ENCODE results near the gene KCNIP4. TPM values are rescaled to one million over a fixed set of nuclear protein-coding genes. Genes with fewer than 3 reads are reported as not detected.

KCNIP4 gene
- total RNA-seq, 6 experiments from 2014 or later: not detected

GRCh38 chr4:20870436-20870835, 1078.1 kb downstream of the KCNIP4 start:
- H3K4me1 ChIP-seq: no peaks in the 10 kb centered on the region
- ATAC-seq (no peak), DNase-seq (no peak)
- no peaks in the 10 kb centered on the region for H3K27me3 ChIP-seq
- no peak overlapping the region for H3K27ac ChIP-seq
- H3K9me3 ChIP-seq: no peaks in the 10 kb centered on the region
- no peaks in the 10 kb centered on the region for H3K36me3 ChIP-seq
- intact Hi-C loops (cut with DNase I): no loop called here
- no peak for TF ChIP-seq POLR2A (IDR thresholded peaks at IDR 0.05)
- TF ChIP-seq, protein P1, sequence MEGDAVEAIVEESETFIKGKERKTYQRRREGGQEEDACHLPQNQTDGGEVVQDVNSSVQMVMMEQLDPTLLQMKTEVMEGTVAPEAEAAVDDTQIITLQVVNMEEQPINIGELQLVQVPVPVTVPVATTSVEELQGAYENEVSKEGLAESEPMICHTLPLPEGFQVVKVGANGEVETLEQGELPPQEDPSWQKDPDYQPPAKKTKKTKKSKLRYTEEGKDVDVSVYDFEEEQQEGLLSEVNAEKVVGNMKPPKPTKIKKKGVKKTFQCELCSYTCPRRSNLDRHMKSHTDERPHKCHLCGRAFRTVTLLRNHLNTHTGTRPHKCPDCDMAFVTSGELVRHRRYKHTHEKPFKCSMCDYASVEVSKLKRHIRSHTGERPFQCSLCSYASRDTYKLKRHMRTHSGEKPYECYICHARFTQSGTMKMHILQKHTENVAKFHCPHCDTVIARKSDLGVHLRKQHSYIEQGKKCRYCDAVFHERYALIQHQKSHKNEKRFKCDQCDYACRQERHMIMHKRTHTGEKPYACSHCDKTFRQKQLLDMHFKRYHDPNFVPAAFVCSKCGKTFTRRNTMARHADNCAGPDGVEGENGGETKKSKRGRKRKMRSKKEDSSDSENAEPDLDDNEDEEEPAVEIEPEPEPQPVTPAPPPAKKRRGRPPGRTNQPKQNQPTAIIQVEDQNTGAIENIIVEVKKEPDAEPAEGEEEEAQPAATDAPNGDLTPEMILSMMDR (IDR thresholded peaks at IDR 0.05): no peak
- H3K4me3 ChIP-seq: no peak overlapping the region
- 20% methylated on average over 1 of the region's 1 CpG for WGBS (ENCODE audit: insufficient coverage, low coverage, low lambda C conversion rate, missing lambda C conversion rate)

- no peak overlapping the region for H3K27ac ChIP-seq
- H3K4me3 ChIP-seq: no peak overlapping the region
- no peaks in the 10 kb centered on the region for H3K4me1 ChIP-seq
- ATAC-seq: no peak
- intact Hi-C loops (cut with DNase I): no loop called here
- no peak for TF ChIP-seq POLR2A (IDR thresholded peaks at IDR 0.05)
- TF ChIP-seq, protein P1 (IDR thresholded peaks at IDR 0.05): no peak
- WGBS (ENCODE audit: insufficient coverage, low coverage, low lambda C conversion rate, missing lambda C conversion rate): 0% methylated on average over 1 of the region's 1 CpG
- H3K9me3 ChIP-seq: no peaks in the 10 kb centered on the region
- DNase-seq: no peak
- no peaks in the 10 kb centered on the region for H3K36me3 ChIP-seq
- no peaks in the 10 kb centered on the region for H3K27me3 ChIP-seq
These were observed 1080.5 kb downstream of the KCNIP4 start for GRCh38 chr4:20868108-20868507.

DNA sequence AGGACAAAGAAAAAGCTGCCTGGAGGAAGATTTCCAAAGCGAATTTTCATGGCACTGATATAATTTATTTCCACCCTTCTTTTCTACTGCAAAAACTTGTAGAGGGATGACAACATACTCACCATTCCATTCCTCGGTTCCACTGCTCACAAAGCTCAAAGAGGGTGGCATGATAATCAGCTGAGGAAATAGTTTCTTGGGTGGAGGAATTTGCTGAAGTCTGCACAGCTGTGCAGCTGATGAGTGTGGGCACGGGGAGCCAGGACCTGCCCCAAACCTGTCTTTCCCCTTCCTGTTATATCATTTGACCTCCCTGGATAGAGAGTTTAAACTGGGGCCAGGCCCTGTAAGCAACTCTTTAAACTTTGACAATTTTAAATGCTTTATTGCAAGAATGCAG, 1087.7 kb downstream of the KCNIP4 start:
- no peak for TF ChIP-seq POLR2A (IDR thresholded peaks at IDR 0.05)
- TF ChIP-seq, protein P1 (IDR thresholded peaks at IDR 0.05): no peak
- H3K27me3 ChIP-seq: no peaks in the 10 kb centered on the region
- DNase-seq: no peak
- no peak overlapping the region for H3K4me3 ChIP-seq
- no peak for ATAC-seq
- intact Hi-C loops (cut with DNase I): no loop called here
- no peaks in the 10 kb centered on the region for H3K4me1 ChIP-seq
- whole genome bisulfite sequencing (ENCODE audit: insufficient coverage, low coverage, low lambda C conversion rate, missing lambda C conversion rate): 41% methylated on average over 3 of the region's 3 CpGs
- no peaks in the 10 kb centered on the region for H3K36me3 ChIP-seq
- H3K9me3 ChIP-seq: no peaks in the 10 kb centered on the region
- no peak overlapping the region for H3K27ac ChIP-seq

DNA sequence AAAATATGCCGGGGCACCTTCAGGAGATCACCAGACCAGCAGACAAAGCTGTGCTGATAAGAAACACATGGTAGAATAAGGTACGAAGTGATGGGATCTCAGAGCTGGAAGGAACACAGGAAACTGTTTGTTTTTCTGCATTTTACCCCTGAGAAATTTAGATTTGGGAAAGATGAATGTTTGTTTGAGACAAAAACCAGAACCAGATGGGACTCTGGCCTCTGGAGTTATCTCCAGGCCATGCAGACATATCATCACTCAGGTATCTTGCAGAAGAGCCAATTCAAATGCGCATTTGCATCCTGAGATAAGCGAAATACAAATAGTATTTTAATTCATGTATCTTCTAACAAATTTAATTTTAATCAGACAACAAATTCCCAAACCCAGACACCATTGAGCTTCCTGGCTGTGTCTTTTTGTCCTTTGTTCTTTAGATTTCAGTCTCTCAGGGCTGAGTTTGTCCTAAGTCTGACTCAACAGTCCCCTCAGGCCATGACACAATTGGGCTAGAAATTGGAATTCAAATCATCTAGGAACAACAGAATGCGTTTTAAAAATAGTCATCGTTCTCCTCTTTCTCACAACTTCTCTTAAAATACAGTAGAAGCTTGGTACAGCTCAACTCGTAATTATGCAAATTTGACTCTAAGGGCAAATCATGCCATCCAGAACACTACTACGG, 1089.3 kb downstream of the KCNIP4 start:
- WGBS (ENCODE audit: insufficient coverage, low coverage, low lambda C conversion rate, missing lambda C conversion rate): 65% methylated on average over 8 of the region's 8 CpGs
- no peak for ATAC-seq
- intact Hi-C loops (cut with DNase I): no loop called here

More for the DNA sequence above, 1089.3 kb downstream of the KCNIP4 start:
- Histone ChIP-seq H3K36me3 (no peaks in the 10 kb centered on the region), H3K9me3 (no peaks in the 10 kb centered on the region), H3K27me3 (no peaks in the 10 kb centered on the region), H3K27ac (no peak overlapping the region), H3K4me3 (no peak overlapping the region), H3K4me1 (no peaks in the 10 kb centered on the region)
- TF ChIP-seq, protein P1 (IDR thresholded peaks at IDR 0.05): no peak
- TF ChIP-seq POLR2A (IDR thresholded peaks at IDR 0.05): no peak
- no peak for DNase-seq
